VCaP (cell line): Measurements from ENCODE around the gene EEFSEC.

Source experiments
- H3K27ac ChIP-seq: fragments of 450-650 bp; 2 replicates; pipeline ENCODE4 v1.5.1; 2017
- TF ChIP-seq, protein P1 (sequence below): fragments of 450-650 bp; conservative IDR thresholded peaks from 2 replicates; pipeline ENCODE4 v1.5.1; 2017; ENCODE audit warnings: mild to moderate bottlenecking, moderate library complexity

The EEFSEC gene

DNA sequence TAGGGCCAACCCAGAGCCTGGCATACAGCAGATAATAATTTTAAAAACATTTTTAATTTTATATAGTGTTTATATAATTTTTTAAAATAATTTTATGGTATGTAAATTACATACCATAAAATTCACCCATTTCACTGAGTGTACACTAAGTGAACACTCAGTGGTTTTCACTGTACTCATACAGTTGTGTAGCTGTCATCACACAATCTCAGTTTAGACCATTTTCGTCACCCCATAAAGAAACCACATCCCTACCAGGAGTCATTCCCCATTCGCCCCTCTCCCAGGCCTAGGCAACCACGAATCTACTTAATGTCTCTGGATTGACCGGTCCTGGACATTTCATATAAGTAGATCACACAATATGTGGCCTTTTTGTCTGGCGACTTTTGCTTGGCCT is 10.2 kb downstream of the EEFSEC start:
- no peak overlapping the region for H3K27ac ChIP-seq
- TF ChIP-seq, protein P1, sequence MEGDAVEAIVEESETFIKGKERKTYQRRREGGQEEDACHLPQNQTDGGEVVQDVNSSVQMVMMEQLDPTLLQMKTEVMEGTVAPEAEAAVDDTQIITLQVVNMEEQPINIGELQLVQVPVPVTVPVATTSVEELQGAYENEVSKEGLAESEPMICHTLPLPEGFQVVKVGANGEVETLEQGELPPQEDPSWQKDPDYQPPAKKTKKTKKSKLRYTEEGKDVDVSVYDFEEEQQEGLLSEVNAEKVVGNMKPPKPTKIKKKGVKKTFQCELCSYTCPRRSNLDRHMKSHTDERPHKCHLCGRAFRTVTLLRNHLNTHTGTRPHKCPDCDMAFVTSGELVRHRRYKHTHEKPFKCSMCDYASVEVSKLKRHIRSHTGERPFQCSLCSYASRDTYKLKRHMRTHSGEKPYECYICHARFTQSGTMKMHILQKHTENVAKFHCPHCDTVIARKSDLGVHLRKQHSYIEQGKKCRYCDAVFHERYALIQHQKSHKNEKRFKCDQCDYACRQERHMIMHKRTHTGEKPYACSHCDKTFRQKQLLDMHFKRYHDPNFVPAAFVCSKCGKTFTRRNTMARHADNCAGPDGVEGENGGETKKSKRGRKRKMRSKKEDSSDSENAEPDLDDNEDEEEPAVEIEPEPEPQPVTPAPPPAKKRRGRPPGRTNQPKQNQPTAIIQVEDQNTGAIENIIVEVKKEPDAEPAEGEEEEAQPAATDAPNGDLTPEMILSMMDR = no peak

DNA sequence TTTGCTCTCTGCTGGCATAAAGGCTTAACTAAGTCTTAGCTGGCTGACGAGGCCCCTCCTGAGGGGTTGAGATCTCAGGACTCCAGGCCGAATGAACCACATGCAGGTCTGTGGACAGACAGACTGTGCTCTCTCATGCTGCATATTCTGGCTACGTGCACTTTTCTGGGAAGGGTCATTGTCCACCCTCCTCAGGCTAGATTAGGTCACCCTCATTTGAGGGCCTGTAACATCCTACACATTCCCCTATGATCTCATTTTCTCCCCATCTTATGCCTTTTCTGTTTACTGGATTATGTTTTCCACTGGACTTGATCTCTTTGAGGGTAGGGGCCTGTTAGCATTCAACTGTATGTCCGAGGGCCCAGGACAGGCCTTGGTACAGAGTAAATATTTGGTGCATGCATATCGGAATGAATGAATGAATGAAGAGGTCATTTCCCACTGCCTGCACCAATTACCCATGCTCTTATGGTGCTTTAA is 13.7 kb downstream of the EEFSEC start:
- H3K27ac ChIP-seq = no peak overlapping the region
- TF ChIP-seq, protein P1 = no peak

DNA sequence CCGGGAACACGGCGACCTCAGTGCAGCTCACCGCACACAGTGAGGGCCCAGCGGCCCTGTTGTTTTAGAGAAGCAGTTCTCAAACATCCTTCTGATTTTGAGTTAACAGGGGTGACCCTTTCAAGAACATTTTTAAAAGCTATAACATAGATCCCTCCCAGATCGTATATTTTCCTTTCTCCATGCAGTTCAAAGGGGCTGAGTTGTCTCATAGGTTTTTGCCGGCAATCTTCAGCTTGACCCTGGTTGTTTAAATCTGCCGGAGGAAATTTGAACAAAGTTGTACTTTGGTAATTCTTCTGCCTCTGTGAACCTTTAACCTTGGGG is 14.3 kb downstream of the EEFSEC start:
- H3K27ac ChIP-seq = no peak overlapping the region
- TF ChIP-seq, protein P1 = no peak

DNA sequence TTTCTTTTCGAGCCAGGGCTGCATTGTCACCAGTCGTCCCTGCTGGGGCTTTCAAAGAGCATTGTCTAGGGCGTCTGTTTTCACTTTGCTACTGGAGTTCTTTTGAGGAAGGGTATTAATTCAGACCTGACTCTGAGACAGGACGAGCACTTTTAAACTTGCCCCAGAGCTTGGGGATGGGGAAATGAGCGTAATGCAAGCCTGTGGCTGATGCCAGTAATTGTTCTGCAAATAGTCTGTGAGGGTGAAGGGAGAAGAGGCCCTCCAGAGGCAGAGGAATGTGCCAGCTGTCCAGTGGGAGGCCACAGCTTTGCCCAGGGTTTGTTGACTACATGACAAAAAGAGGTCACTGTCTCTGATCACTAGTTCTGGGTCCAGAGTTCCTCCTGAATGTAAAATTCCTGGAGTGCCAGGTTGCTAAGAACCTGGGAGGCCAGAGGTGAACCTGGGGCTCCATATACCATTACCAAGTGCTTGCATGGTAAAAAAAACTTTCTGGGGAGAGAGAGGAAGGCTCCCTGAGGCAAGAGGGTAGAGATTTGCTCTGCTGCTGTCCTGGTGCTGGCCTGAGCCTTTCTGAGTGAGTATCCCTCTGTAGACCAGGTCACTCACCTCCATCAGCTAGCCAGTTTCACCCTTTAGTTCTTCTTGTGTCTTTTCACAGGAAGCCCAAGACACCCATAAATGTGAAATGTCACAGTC is 14.8 kb downstream of the EEFSEC start:
- TF ChIP-seq, protein P1 = no peak
- H3K27ac ChIP-seq = no peak overlapping the region

DNA sequence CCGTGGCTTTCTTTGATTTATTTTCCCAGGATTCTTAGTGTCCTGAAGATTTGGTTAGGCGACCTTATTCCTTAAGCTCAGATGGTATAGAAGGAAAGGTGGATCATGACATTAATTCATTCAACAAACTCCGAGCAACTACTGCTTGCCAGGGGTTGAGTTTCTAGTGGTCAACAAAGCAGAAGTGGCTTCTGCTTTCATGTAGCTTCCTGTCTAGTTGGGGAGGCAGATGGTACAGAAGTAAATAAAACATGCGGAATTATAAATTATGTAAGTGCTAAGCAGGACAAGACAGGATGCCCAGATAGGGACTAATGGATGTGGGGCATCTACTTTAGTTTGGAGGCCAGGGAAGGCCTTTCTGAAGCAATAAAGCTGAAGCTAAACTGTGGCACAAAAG is 15.6 kb downstream of the EEFSEC start:
- TF ChIP-seq, protein P1 = no peak
- H3K27ac ChIP-seq = no peak overlapping the region

DNA sequence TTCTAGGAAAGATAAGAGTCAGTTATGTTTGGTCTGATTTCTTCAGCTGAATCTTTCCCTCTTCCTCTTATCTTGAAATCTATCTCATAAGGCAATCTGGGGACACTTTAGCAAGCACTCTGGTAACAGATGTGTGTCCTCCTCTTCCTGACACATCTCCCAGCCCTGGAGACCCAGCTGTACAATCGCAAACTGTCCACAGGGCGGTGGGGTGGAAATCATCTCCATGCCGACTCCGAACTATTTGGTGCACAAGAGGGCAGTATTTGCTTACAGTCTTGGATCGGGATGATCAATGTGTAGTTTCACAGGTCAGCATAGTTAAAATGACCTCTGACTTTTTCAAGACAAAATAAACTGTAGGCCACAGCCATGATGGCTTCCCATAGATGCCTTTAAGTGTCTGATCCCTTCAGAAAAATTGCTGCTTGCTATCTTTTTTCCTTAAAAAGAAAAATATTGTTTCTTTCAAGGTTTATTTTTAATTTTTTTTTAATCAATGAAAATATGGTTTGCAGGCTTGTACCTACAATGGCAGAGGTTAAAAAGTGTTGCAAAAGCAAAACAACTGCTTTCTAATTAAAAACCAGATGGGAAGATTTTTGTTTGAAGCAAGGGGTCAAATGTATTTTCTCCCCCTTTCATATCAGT is 17.7 kb downstream of the EEFSEC start:
- TF ChIP-seq, protein P1 = peak; percentile 93
- H3K27ac ChIP-seq = peak overlapping the region; percentile 28; the same call in 1 of the 2 replicates

DNA sequence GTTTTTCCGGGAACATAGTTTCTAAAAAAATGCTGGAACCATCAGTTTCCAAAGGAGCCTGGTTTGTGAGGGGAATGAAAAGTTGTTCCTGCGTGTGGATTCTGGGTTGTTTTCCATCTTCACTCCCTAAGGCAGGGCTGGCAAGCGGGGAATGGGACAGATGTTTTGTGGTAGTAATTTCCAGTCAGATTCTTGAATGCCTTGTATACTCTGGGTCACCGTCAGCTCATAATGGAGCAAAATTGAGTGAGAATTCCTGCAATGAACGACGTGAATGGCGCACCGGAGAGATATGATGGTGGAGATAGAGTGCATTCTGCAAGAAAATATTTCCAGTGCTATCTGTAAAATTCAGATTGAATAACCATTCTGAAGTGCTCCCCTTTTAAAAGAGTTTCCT is 19.9 kb downstream of the EEFSEC start:
- TF ChIP-seq, protein P1 = no peak
- H3K27ac ChIP-seq = peak overlapping the region; percentile 30
